ENCODE measurements around the gene SLC44A5.

SLC44A5 gene

GRCh38 chr1:75520862-75521475 is 89.9 kb downstream of the SLC44A5 start:
- no peak for TF ChIP-seq TEAD4 (IDR thresholded peaks at IDR 0.05)
- no peak for TF ChIP-seq EGR1 (IDR thresholded peaks at IDR 0.05)
- no peak for TF ChIP-seq TAF1 (IDR thresholded peaks at IDR 0.05; ENCODE audit: low read depth)

GRCh38 chr1:75519651-75520427 is 91.1 kb downstream of the SLC44A5 start:
- TF ChIP-seq TCF12 (IDR thresholded peaks at IDR 0.05; ENCODE audit: low read depth) (no peak), EP300 (IDR thresholded peaks at IDR 0.05; ENCODE audit: borderline replicate concordance) (no peak), TAF1 (IDR thresholded peaks at IDR 0.05; ENCODE audit: low read depth) (no peak), FOXM1 (IDR thresholded peaks at IDR 0.05; ENCODE audit: borderline replicate concordance, low read depth) (no peak), MAX (IDR thresholded peaks at IDR 0.05) (no peak), CREB1 (IDR thresholded peaks at IDR 0.05; ENCODE audit: low read depth) (no peak), RAD21 (IDR thresholded peaks at IDR 0.05; ENCODE audit: low read depth) (no peak), USF1 (IDR thresholded peaks at IDR 0.05) (no peak), YY1 (IDR thresholded peaks at IDR 0.05; ENCODE audit: low read depth) (no peak), TEAD4 (IDR thresholded peaks at IDR 0.05) (no peak), ZBTB7A (IDR thresholded peaks at IDR 0.05; ENCODE audit: low read depth) (no peak), NFIC (IDR thresholded peaks at IDR 0.05) (no peak), EGR1 (IDR thresholded peaks at IDR 0.05) (no peak), REST (IDR thresholded peaks at IDR 0.05; ENCODE audit: low read depth) (no peak), CEBPB (IDR thresholded peaks at IDR 0.05) (no peak)

- TF ChIP-seq MAX (IDR thresholded peaks at IDR 0.05) (no peak), CREB1 (IDR thresholded peaks at IDR 0.05; ENCODE audit: low read depth) (no peak), TEAD4 (IDR thresholded peaks at IDR 0.05) (no peak), EP300 (IDR thresholded peaks at IDR 0.05; ENCODE audit: borderline replicate concordance) (no peak), USF1 (IDR thresholded peaks at IDR 0.05) (no peak), YY1 (IDR thresholded peaks at IDR 0.05; ENCODE audit: low read depth) (no peak), TAF1 (IDR thresholded peaks at IDR 0.05; ENCODE audit: low read depth) (no peak), CEBPB (IDR thresholded peaks at IDR 0.05) (no peak), NFIC (IDR thresholded peaks at IDR 0.05) (no peak), ZBTB7A (IDR thresholded peaks at IDR 0.05; ENCODE audit: low read depth) (no peak), REST (IDR thresholded peaks at IDR 0.05; ENCODE audit: low read depth) (no peak), FOXM1 (IDR thresholded peaks at IDR 0.05; ENCODE audit: borderline replicate concordance, low read depth) (no peak), RAD21 (IDR thresholded peaks at IDR 0.05; ENCODE audit: low read depth) (no peak), TCF12 (IDR thresholded peaks at IDR 0.05; ENCODE audit: low read depth) (no peak), EGR1 (IDR thresholded peaks at IDR 0.05) (no peak)
Measured at GRCh38 chr1:75518686-75519085, 92.2 kb downstream of the SLC44A5 start.

- TF ChIP-seq TCF12 (IDR thresholded peaks at IDR 0.05; ENCODE audit: low read depth) = no peak
- TF ChIP-seq CEBPB (IDR thresholded peaks at IDR 0.05) = no peak
- TF ChIP-seq NFIC (IDR thresholded peaks at IDR 0.05) = no peak
- no peak for TF ChIP-seq MAX (IDR thresholded peaks at IDR 0.05)
Measured at GRCh38 chr1:75514270-75514669, 96.6 kb downstream of the SLC44A5 start.

GRCh38 chr1:75506976-75507375 is 103.9 kb downstream of the SLC44A5 start:
- TF ChIP-seq EP300 (IDR thresholded peaks at IDR 0.05; ENCODE audit: borderline replicate concordance) = no peak
- TF ChIP-seq MAX (IDR thresholded peaks at IDR 0.05) = no peak
- TF ChIP-seq TEAD4 (IDR thresholded peaks at IDR 0.05) = no peak
- no peak for TF ChIP-seq TAF1 (IDR thresholded peaks at IDR 0.05; ENCODE audit: low read depth)
- no peak for TF ChIP-seq CEBPB (IDR thresholded peaks at IDR 0.05)

Data from Ishikawa (cell line).